K562 (cell line): ENCODE results near the gene TAF8. TPM values are rescaled to one million over a fixed set of nuclear protein-coding genes. Genes with fewer than 3 reads are reported as not detected.

Source experiments
- ELF1 ChIP-seq: fragments of 200-800 bp; sonication (Bioruptor generic); IDR thresholded peaks from 2 replicates; pipeline ENCODE4 v1.6.1; 2016; ENCODE audit warnings: missing genetic modification characterization, missing compliant biosample characterization
- FOS ChIP-seq: IDR thresholded peaks from 3 replicates; pipeline ENCODE4 v1.6.1; 2011; ENCODE audit not compliant: insufficient read length; ENCODE audit errors: extremely low read depth
- GABPA ChIP-seq: fragments of 200-800 bp; sonication (Bioruptor generic); conservative IDR thresholded peaks from 2 replicates; pipeline ENCODE4 v1.6.1; 2016; ENCODE audit warnings: low read depth, missing genetic modification characterization, missing compliant biosample characterization
- IRF2 ChIP-seq: sonication (generic); formaldehyde crosslinking; IDR thresholded peaks from 2 replicates; pipeline ENCODE4 v1.8.1; 2022; ENCODE audit warnings: mild to moderate bottlenecking, missing genetic modification reagents
- MAZ ChIP-seq, 2 experiments: fragments of 450-650 bp in 1 of 2; sonication (generic) in 1 of 2; formaldehyde crosslinking; IDR thresholded peaks in 1 of 2; conservative IDR thresholded peaks in 1 of 2; 2 replicates each; pipeline versions ENCODE4 v1.4.0 to v1.5.0; 2020; ENCODE audit warnings: mild to moderate bottlenecking in 1 of 2, missing genetic modification reagents in 1 of 2
- PCBP1 ChIP-seq: fragments of 200-400 bp; formaldehyde crosslinking; IDR thresholded peaks from 2 replicates; pipeline ENCODE4 v1.6.1; 2018; ENCODE audit warnings: mild to moderate bottlenecking, low read depth, low read length; ENCODE audit not compliant: poor library complexity, severe bottlenecking
- PML ChIP-seq: IDR thresholded peaks from 2 replicates; pipeline ENCODE4 v1.6.1; 2012; ENCODE audit warnings: low read length, inconsistent platforms
- PTTG1 ChIP-seq: fragments of 450-650 bp; IDR thresholded peaks from 2 replicates; pipeline ENCODE4 v1.6.1; 2016; ENCODE audit warnings: low read depth, mild to moderate bottlenecking, missing genetic modification characterization, missing compliant biosample characterization
- SMARCA5 ChIP-seq: fragments of 450-650 bp; IDR thresholded peaks from 2 replicates; pipeline ENCODE4 v1.6.1; 2016
- TCF3 ChIP-seq: sonication (generic); formaldehyde crosslinking; IDR thresholded peaks from 2 replicates; pipeline ENCODE4 v1.4.0; 2020; ENCODE audit warnings: mild to moderate bottlenecking, missing genetic modification reagents
- ZNF224 ChIP-seq: sonication (generic); formaldehyde crosslinking; IDR thresholded peaks from 2 replicates; pipeline ENCODE4 v1.8.0; 2022; ENCODE audit warnings: mild to moderate bottlenecking, missing genetic modification reagents
- ZNF354B ChIP-seq: fragments of 250-450 bp; sonication (Bioruptor Pico); IDR thresholded peaks from 2 replicates; pipeline ENCODE4 v1.4.0; 2020
- polyA plus RNA-seq, 8 experiments: library from polyadenylated mRNA; depleted of rRNA in 4 of 8; stranded (reverse) in 5 of 8; unstranded in 3 of 8; fragments of >200 nt; fragmentation: Nextera tagmentation in 2 of 8; fragmentation: Illumina TruSeq in 1 of 8; extraction: Ambion mirVana in 2 of 8; extraction: Trizol in 1 of 8; gene quantifications; 2 replicates each; pipeline versions ENCODE4 v1.2.1 to v1.2.3, GENCODE V29; 2011 to 2014; ENCODE audit warnings: inconsistent platforms in 1 of 8, missing spikeins in 1 of 8
- total RNA-seq, 7 experiments: library from RNA; depleted of rRNA in 6 of 7; stranded (reverse); fragments of >200 nt in 6 of 7; fragmentation: Illumina TruSeq in 2 of 7; extraction: Trizol in 2 of 7; gene quantifications; 2 replicates each; pipeline versions ENCODE4 v1.2.1 to v1.2.3, GENCODE V29; 2011 to 2021; ENCODE audit warnings: low replicate concordance in 1 of 7
- TF ChIP-seq, protein P1 (sequence below): sonication (generic); formaldehyde crosslinking; IDR thresholded peaks from 2 replicates; pipeline ENCODE4 v1.8.1; 2023; ENCODE audit warnings: missing genetic modification reagents, mild to moderate bottlenecking, borderline replicate concordance
- TF ChIP-seq, protein P2 (sequence below), 2 experiments: fragments of 450-650 bp; IDR thresholded peaks; 2 replicates each; pipeline ENCODE4 v1.6.1; 2016
- TF ChIP-seq, protein P3 (sequence below): IDR thresholded peaks from 2 replicates; pipeline ENCODE4 v1.6.1; 2014; ENCODE audit warnings: antibody characterized with exemption
- TF ChIP-seq, protein P4 (sequence below): fragments of 150-350 bp; IDR thresholded peaks from 2 replicates; pipeline ENCODE4 v1.6.1; 2014; ENCODE audit warnings: low read depth, mild to moderate bottlenecking, low read length, borderline replicate concordance

The TAF8 gene
- total and polyA plus RNA-seq, 9 of the 15 experiments (the other 6 are each of a cell fraction or from before 2014, with no cell fraction given), result 29.4 to 84.0 (median 52.6) TPM

DNA sequence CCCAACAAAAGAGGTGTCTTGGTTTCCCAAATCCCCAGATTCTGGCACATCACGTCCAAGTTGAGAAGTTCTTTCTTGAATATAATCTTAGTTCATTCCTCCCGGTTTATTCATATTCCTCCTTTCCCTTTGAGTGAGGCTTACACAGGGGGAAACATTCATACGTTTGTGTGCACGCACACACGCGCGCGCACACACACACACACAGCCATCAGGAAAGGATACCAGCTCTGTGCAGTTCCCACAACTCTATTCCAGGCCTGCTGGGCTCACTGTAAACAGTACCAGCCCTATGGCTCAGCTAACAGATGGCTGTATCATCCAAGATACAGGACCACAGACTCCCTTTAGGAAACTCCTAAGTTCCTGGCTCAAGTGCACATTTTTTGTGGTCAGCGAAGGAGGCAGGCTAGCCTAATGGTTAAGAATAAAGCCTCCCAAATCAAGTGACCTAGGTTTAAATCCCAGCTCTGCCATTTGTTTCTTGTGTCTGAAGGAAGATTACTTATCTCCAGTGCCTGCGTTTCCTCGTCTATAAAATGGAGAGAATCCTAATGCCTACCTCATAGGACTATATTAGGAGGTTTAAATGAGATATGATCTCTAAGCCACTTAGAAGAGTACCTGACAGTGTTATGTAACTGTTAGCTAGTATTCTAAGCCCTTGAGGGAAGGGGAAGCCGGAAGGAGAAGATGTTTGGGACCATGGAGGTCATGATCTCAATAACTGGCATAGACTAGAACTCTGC, 3.7 kb upstream of the TAF8 start (continued):
- TF ChIP-seq, protein P1, sequence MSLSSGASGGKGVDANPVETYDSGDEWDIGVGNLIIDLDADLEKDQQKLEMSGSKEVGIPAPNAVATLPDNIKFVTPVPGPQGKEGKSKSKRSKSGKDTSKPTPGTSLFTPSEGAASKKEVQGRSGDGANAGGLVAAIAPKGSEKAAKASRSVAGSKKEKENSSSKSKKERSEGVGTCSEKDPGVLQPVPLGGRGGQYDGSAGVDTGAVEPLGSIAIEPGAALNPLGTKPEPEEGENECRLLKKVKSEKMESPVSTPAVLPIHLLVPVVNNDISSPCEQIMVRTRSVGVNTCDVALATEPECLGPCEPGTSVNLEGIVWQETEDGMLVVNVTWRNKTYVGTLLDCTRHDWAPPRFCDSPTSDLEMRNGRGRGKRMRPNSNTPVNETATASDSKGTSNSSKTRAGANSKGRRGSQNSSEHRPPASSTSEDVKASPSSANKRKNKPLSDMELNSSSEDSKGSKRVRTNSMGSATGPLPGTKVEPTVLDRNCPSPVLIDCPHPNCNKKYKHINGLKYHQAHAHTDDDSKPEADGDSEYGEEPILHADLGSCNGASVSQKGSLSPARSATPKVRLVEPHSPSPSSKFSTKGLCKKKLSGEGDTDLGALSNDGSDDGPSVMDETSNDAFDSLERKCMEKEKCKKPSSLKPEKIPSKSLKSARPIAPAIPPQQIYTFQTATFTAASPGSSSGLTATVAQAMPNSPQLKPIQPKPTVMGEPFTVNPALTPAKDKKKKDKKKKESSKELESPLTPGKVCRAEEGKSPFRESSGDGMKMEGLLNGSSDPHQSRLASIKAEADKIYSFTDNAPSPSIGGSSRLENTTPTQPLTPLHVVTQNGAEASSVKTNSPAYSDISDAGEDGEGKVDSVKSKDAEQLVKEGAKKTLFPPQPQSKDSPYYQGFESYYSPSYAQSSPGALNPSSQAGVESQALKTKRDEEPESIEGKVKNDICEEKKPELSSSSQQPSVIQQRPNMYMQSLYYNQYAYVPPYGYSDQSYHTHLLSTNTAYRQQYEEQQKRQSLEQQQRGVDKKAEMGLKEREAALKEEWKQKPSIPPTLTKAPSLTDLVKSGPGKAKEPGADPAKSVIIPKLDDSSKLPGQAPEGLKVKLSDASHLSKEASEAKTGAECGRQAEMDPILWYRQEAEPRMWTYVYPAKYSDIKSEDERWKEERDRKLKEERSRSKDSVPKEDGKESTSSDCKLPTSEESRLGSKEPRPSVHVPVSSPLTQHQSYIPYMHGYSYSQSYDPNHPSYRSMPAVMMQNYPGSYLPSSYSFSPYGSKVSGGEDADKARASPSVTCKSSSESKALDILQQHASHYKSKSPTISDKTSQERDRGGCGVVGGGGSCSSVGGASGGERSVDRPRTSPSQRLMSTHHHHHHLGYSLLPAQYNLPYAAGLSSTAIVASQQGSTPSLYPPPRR, result no peak
- TF ChIP-seq ZNF354B (CRISPR knock-in tag) (no peak), TCF3 (CRISPR knock-in tag) (peak; percentile 56), GABPA (no peak; the same call in 1 of the 2 replicates), PML (no peak), IRF2 (CRISPR knock-in tag) (no peak), PTTG1 (tag) (no peak), MAZ (CRISPR knock-in tag; conservative IDR thresholded peaks at IDR 0.05 in 1 of 2, IDR thresholded peaks at IDR 0.05 in 1 of 2) (0 out of 4 replicates have a peak, but pooled peaks have one; percentile 18 to 42), ZNF224 (CRISPR knock-in tag) (no peak), FOS (no peak), ELF1 (tag) (no peak), PCBP1 (no peak), SMARCA5 (no peak)
- TF ChIP-seq, protein P2, sequence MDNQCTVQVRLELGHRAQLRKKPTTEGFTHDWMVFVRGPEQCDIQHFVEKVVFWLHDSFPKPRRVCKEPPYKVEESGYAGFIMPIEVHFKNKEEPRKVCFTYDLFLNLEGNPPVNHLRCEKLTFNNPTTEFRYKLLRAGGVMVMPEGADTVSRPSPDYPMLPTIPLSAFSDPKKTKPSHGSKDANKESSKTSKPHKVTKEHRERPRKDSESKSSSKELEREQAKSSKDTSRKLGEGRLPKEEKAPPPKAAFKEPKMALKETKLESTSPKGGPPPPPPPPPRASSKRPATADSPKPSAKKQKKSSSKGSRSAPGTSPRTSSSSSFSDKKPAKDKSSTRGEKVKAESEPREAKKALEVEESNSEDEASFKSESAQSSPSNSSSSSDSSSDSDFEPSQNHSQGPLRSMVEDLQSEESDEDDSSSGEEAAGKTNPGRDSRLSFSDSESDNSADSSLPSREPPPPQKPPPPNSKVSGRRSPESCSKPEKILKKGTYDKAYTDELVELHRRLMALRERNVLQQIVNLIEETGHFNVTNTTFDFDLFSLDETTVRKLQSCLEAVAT (IDR thresholded peaks at IDR 0.05), result peak in 1 of 2 experiments; percentile 39; a peak in 1 of 4 replicates
- TF ChIP-seq, protein P3, sequence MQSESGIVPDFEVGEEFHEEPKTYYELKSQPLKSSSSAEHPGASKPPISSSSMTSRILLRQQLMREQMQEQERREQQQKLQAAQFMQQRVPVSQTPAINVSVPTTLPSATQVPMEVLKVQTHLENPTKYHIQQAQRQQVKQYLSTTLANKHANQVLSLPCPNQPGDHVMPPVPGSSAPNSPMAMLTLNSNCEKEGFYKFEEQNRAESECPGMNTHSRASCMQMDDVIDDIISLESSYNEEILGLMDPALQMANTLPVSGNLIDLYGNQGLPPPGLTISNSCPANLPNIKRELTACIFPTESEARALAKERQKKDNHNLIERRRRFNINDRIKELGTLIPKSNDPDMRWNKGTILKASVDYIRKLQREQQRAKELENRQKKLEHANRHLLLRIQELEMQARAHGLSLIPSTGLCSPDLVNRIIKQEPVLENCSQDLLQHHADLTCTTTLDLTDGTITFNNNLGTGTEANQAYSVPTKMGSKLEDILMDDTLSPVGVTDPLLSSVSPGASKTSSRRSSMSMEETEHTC, result no peak
- TF ChIP-seq, protein P4, sequence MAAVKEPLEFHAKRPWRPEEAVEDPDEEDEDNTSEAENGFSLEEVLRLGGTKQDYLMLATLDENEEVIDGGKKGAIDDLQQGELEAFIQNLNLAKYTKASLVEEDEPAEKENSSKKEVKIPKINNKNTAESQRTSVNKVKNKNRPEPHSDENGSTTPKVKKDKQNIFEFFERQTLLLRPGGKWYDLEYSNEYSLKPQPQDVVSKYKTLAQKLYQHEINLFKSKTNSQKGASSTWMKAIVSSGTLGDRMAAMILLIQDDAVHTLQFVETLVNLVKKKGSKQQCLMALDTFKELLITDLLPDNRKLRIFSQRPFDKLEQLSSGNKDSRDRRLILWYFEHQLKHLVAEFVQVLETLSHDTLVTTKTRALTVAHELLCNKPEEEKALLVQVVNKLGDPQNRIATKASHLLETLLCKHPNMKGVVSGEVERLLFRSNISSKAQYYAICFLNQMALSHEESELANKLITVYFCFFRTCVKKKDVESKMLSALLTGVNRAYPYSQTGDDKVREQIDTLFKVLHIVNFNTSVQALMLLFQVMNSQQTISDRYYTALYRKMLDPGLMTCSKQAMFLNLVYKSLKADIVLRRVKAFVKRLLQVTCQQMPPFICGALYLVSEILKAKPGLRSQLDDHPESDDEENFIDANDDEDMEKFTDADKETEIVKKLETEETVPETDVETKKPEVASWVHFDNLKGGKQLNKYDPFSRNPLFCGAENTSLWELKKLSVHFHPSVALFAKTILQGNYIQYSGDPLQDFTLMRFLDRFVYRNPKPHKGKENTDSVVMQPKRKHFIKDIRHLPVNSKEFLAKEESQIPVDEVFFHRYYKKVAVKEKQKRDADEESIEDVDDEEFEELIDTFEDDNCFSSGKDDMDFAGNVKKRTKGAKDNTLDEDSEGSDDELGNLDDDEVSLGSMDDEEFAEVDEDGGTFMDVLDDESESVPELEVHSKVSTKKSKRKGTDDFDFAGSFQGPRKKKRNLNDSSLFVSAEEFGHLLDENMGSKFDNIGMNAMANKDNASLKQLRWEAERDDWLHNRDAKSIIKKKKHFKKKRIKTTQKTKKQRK, result no peak
